ENCODE data around the gene HLCS. TPM values are rescaled to one million over a fixed set of nuclear protein-coding genes. Genes with fewer than 3 reads are reported as not detected.

Gene HLCS
- polyA plus RNA-seq, 1 donor (not counting 4 experiments of a cell fraction or from before 2014, with no cell fraction given), result 11.5 TPM

DNA sequence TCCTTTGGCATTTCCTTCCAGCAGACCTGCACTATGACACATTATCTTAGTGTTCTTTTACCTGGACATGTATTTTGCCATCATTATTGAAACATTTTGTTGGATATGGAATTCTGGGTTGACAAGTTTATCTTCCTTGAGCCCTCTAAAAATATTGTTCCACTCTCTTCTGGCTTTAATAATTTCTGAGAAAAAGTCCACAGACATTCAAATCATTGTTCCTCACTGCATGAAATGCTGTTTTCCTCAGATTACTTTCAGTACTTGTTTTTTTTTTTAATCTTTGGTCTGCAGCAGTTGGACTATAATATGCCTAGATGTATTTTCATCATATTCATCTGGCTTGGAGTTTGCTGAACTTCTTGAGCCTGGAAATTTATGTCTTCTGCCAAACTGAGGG, 88.7 kb downstream of the HLCS start:
- no peaks in the 10 kb centered on the region for H3K27me3 ChIP-seq (ENCODE audit: control insufficient read depth, extremely low read depth, insufficient read depth, low read length)
- no peaks in the 10 kb centered on the region for H3K9me1 ChIP-seq (ENCODE audit: control insufficient read depth, extremely low read depth, insufficient read depth, low read length)
- H3K4me1 ChIP-seq (ENCODE audit: control insufficient read depth, extremely low read depth, insufficient read depth, low read length), result no peaks in the 10 kb centered on the region
- no peak overlapping the region for H2AFZ ChIP-seq (ENCODE audit: control insufficient read depth, low read length)
- no peak for DNase-seq (ENCODE audit: low read depth, low spot score)
- no peak overlapping the region for H3K4me2 ChIP-seq (ENCODE audit: control insufficient read depth, extremely low read depth, insufficient read depth, low read depth, low read length)
- dilution Hi-C loops (cut with MboI; ENCODE audit: extremely low pct_ligation_motif_present, low sequenced_read_pairs), result no loop called here
- no peak for FAIRE-seq
- H3K9ac ChIP-seq (ENCODE audit: control insufficient read depth, extremely low read depth, insufficient read depth, low read length), result no peak overlapping the region
- H3K36me3 ChIP-seq (ENCODE audit: control insufficient read depth in 2 of 2, extremely low read depth in 1 of 2, insufficient read depth in 2 of 2, low read length in 2 of 2), result no peaks in the 10 kb centered on the region
- H3K9me3 ChIP-seq (ENCODE audit: control insufficient read depth, low read depth, low read length), result no peaks in the 10 kb centered on the region
- no peak overlapping the region for H3K27ac ChIP-seq (ENCODE audit: control insufficient read depth, insufficient read depth, low read length)
- H3K4me3 ChIP-seq (ENCODE audit: control insufficient read depth in 2 of 3, extremely low read depth in 1 of 3, insufficient read depth in 2 of 3, low read depth in 1 of 3, low read length in 3 of 3), result no peak overlapping the region
- H4K20me1 ChIP-seq (ENCODE audit: control insufficient read depth, extremely low read depth, insufficient read depth, low read length), result no peaks in the 10 kb centered on the region
- no peaks in the 10 kb centered on the region for H3K79me2 ChIP-seq (ENCODE audit: control insufficient read depth, insufficient read depth, low read length)
- TF ChIP-seq, protein P1, sequence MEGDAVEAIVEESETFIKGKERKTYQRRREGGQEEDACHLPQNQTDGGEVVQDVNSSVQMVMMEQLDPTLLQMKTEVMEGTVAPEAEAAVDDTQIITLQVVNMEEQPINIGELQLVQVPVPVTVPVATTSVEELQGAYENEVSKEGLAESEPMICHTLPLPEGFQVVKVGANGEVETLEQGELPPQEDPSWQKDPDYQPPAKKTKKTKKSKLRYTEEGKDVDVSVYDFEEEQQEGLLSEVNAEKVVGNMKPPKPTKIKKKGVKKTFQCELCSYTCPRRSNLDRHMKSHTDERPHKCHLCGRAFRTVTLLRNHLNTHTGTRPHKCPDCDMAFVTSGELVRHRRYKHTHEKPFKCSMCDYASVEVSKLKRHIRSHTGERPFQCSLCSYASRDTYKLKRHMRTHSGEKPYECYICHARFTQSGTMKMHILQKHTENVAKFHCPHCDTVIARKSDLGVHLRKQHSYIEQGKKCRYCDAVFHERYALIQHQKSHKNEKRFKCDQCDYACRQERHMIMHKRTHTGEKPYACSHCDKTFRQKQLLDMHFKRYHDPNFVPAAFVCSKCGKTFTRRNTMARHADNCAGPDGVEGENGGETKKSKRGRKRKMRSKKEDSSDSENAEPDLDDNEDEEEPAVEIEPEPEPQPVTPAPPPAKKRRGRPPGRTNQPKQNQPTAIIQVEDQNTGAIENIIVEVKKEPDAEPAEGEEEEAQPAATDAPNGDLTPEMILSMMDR (optimal IDR thresholded peaks at IDR 0.05 in 1 of 3, IDR thresholded peaks at IDR 0.05 in 1 of 3, conservative IDR thresholded peaks at IDR 0.05 in 1 of 3; ENCODE audit: extremely low read depth in 1 of 3, insufficient read depth in 2 of 3, low read length in 3 of 3), result no peak
- no peak for TF ChIP-seq EZH2 (IDR thresholded peaks at IDR 0.05; ENCODE audit: low read length)

DNA sequence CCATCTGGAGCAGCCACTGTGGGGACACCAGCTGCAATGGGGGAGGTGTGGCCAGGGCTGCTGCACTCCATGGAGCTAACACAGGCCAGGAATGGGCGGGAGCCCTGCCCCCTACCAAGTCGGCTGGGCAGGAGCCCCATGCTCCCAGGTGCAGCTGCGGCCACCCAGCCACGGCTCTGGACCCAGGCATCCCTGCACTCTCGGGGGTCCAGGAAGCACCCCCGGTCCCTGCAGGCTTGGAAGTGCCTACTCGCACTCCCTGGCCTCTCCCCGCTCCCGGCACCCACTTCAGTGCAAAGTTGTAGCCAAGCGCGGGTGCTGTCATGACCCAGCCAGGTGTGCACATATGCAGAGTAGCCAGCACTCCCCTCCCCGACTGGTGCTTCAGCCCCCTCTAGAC, 91.8 kb downstream of the HLCS start:
- no peaks in the 10 kb centered on the region for H3K36me3 ChIP-seq (ENCODE audit: control insufficient read depth in 2 of 2, extremely low read depth in 1 of 2, insufficient read depth in 2 of 2, low read length in 2 of 2)
- no peak overlapping the region for H2AFZ ChIP-seq (ENCODE audit: control insufficient read depth, low read length)
- dilution Hi-C loops (cut with MboI; ENCODE audit: extremely low pct_ligation_motif_present, low sequenced_read_pairs), result no loop called here
- no peaks in the 10 kb centered on the region for H3K79me2 ChIP-seq (ENCODE audit: control insufficient read depth, insufficient read depth, low read length)
- FAIRE-seq (no peak), DNase-seq (ENCODE audit: low read depth, low spot score) (no peak)
- H3K27me3 ChIP-seq (ENCODE audit: control insufficient read depth, extremely low read depth, insufficient read depth, low read length), result no peaks in the 10 kb centered on the region
- H3K4me2 ChIP-seq (ENCODE audit: control insufficient read depth, extremely low read depth, insufficient read depth, low read depth, low read length), result no peak overlapping the region
- H3K4me3 ChIP-seq (ENCODE audit: control insufficient read depth in 2 of 3, extremely low read depth in 1 of 3, insufficient read depth in 2 of 3, low read depth in 1 of 3, low read length in 3 of 3), result no peak overlapping the region
- H3K9ac ChIP-seq (ENCODE audit: control insufficient read depth, extremely low read depth, insufficient read depth, low read length), result no peak overlapping the region
- no peaks in the 10 kb centered on the region for H3K4me1 ChIP-seq (ENCODE audit: control insufficient read depth, extremely low read depth, insufficient read depth, low read length)
- H3K9me3 ChIP-seq (ENCODE audit: control insufficient read depth, low read depth, low read length), result no peaks in the 10 kb centered on the region
- TF ChIP-seq EZH2 (IDR thresholded peaks at IDR 0.05; ENCODE audit: low read length), result no peak
- TF ChIP-seq, protein P1 (optimal IDR thresholded peaks at IDR 0.05 in 1 of 3, IDR thresholded peaks at IDR 0.05 in 1 of 3, conservative IDR thresholded peaks at IDR 0.05 in 1 of 3; ENCODE audit: extremely low read depth in 1 of 3, insufficient read depth in 2 of 3, low read length in 3 of 3), result no peak
- no peak overlapping the region for H3K27ac ChIP-seq (ENCODE audit: control insufficient read depth, insufficient read depth, low read length)
- H4K20me1 ChIP-seq (ENCODE audit: control insufficient read depth, extremely low read depth, insufficient read depth, low read length), result no peaks in the 10 kb centered on the region
- no peaks in the 10 kb centered on the region for H3K9me1 ChIP-seq (ENCODE audit: control insufficient read depth, extremely low read depth, insufficient read depth, low read length)
